Activated CD8-positive, alpha-beta memory T cell treated with anti-CD3 and anti-CD28 coated beads for 48 hours (primary cell): Measurements from ENCODE around the gene HLA-DPA1.
"Not testable (repeated sequence)": the region's sequence is repeated elsewhere in the genome, so short reads cannot be mapped to it uniquely, and the experiment has no call there.

ENCODE experiments used
- DNase-seq, 3 experiments: peaks; one replicate each; pipeline ENCODE4 v3.0.0-alpha.2; 2020; ENCODE audit warnings: low read depth in 2 of 3, low spot score in 2 of 3

HLA-DPA1 gene

DNA sequence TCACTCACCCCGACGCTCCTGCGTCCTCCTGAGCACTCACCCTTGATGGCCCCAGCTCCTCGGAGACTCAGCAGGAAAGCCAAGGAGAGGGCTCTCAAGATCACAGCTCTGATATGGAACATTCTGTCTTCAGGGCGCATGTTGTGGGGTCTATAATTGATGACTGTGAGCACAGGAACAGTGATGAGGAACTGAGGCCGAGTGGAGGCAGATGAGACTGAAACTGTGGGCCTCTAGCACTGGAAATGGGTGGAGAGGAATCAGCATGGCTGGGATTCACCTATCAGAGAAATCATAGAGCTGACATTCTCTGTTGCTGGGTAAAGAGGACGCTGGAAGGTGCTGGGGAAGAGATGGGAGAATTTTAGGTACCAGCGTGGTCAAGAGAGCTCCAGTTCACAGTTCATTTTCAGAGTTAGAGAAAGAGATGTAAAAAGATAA is at the start of gene HLA-DPA1:
TSS of gene HLA-DPA1 (minus strand) at position 219 of the 441 bp plus-strand sequence.
- no peak for DNase-seq

DNA sequence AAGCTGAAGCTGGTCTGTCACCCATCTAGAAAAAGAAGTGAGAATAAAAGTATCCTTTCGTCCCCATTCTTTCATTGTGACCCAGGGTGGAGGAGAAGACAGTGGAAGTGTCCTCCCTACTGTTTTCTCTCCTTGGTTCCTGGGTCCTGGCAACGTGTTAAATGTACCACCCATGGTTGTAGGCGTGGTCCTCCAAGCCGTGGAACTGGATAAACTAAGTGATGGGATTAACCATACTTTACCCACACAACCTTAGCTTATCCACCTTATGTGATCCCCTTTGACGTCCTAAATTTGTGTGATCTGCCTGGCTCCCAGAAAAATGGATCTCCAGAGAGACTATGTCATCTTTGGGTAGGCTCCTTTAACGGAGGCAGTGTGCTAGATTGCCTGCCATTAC is 49.7 kb upstream of the HLA-DPA1 start:
- no peak for DNase-seq

DNA sequence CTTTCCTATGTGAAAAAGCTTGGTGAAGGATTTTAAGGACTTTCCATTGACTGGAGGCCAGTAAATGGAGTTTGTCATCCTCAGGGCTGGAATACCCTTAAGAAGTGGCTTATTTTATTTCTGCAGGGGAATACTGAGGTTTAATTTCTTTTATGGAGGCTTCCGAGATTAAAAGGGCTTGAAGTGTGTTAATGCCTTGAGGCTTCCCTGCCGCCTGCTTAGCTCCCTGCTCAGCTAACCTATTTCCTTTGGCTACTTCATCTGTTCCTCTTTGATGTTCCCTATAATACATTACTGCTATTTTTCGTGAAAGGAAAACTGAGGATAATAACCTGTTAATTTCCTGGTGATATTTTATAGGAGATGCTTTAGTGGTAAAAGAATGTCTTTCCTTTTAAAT is 46.6 kb upstream of the HLA-DPA1 start:
- DNase-seq = no peak

DNA sequence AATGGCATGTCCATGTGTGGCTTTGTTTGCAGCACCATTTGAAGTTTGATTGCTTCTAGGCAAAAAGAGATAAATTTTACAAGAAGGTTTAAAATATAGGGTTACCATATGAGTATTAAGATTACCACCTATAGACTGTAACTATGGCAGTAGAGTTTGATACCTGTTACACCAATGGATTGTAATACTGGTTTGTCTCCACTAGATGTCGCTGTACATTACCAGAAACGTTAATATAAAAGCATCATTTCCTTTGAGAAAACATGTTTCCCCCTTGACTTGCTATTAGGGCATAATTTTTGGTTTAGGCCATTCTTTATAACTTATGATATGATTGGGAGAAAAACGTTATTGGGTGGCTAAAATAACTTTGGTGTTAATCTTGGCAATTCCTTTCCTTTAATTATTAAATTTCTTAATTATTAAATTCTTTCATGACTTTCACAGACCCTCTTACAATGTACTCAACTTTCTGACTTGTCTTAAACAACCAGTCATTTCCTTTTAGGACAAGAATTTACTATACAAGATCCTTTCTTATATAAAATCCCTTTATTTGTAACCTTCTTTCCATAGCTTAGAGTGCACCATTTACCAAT is 45.2 kb upstream of the HLA-DPA1 start:
- no peak for DNase-seq

DNA sequence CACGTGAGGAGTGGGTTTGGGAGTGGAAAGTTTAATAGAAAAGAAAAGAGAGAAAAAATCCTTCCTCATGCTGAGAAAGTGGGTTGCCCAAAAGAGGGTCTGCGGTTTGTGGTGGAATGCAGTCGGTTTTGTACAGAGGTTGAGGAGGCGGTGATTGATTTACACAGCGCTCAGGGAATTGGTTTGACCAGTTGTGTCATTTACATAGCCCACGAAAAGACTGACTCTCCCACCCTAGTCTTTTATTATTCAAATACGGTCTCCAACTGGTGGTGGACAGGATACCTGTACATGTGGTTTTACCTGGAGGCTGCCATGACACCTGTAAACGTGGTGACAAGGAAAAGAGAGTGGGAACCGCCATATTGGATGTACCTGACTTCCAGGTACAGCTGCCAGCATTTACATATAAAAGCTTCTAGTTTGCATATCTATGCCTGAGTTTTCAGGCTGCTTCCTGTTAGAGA is 44.4 kb upstream of the HLA-DPA1 start:
- no peak for DNase-seq

DNA sequence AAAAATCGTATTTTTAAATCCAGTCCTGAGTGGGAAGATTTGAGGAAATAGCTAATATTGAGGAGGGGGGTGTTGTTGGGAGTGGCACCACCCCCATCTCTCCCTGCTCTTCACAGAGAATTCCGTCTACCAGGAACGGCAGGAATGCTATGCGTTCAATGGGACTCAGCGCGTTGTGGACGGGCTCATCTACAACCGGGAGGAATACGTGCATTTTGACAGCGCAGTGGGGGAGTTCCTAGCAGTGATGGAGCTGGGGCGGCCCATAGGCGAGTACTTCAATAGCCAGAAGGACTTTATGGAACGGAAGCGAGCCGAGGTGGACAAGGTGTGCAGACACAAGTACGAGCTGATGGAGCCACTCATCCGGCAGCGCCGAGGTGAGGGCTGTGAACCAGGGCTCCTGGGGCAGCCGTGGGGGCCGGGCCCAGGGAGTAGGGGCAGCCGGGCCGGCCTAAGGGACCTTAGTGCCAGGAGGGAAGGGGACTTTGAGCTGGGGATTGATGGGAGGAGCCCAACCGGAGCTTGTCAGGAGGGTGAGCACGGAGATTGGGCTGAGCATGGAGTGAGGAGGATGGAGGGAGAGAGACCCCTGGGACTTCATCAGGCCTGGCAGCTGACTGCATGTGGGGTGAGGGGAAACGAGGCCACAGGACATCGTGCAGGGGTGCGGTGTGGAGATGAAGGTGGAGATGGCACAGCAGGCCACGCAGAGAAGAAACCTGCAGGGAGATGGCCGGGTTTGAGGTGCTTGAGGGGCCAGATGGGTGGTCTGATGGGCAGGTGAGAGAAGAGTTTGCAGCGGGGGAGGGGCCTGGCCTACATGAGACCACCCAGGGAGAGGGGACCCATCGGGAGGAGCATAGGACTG is 43.6 kb upstream of the HLA-DPA1 start:
- no peak for DNase-seq

DNA sequence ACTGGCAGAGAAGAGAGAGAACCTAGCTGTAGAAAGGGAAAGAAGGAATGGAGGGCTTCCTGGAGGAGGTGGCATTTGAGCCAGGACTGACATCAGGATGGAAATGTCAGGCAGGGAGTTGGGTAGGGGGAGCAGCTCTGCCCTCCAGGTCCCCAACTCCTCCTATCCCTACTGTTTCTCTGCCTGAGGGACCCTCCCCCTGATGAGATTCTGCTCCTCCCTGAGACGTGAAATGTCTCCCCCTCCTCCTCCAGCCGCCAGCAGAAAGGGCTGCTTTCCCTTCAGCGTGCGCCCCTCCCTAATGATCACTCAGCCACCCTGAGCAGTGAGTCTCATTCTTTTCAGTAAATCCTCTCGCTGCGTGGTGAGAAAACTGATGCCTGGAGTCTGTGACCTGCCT is 43.0 kb upstream of the HLA-DPA1 start:
- no peak for DNase-seq

DNA sequence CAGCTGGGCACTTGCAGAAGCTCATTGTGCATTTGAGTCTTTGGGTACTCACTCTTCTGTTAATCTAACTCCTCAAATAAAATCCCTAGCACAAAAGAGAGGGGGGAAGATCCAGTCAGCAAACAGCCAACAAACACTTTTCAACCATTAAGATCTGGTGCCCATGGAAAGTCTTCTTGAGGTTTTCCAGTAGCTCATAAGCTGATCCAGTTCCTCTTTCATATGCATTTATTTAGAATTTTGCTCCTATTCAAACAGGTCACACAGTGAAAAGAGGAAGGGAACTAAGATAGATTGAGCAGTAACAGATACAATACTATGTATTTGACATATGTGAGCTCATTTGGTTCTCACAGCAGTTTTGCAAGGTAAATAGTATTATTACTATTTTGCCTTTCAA is 41.0 kb upstream of the HLA-DPA1 start:
- no peak for DNase-seq

DNA sequence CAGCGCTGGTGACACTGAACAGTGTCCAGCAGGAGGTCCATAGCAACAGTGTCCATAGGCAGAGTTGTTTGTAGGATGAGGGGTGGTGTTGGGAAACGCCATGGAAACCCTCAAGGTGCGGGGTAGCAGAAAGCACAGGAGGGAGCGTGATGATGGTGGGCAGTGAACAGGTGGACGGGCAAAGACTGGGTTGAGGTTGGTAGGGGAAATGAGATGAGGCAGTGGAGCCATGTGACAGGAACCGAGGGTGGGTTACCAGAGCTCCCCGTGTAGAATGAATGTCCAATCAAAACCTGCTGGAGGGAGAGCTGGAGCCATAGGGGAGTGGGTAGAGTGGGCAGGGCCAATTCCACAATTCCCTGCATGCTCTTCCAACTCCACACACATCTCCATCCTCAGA is 40.3 kb upstream of the HLA-DPA1 start:
- no peak for DNase-seq

DNA sequence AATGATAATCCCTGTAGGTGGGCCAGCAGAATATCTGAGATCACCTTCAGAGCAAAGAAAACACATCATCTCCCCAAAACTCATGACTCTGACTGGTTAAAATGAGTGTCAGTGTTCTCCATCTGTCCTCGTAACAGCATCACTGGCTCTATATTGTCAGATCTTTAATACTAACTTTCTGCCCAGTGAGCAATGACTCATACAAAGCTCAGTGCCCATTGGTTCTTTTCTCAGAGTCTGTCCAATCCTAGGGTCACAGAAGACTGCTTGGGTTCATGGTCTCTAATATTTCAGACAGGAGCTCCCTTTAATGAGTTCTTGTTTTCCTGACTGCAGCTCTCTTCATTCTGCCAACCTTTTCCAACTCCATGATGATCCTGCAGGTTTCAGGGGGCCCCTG is 38.7 kb upstream of the HLA-DPA1 start:
- no peak for DNase-seq

DNA sequence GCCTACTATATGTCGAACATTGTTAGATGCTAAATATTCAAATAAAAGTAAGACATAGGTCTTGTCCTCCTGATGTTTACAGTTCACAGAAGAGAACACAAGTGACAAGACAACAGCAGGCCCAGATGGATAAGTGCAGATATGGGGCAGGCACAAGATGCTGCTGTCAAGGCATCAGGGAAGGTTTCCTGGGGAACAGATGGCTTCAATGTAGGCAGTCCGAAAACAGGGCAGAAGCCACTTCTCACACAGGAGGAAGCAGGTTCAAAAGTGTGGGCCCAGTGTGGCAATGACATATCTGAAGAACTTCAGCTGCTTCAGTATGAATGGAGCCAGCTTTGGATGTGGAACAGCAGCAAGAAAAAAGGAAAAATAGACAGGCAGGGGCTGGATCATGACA is 34.9 kb upstream of the HLA-DPA1 start:
- DNase-seq = no peak

DNA sequence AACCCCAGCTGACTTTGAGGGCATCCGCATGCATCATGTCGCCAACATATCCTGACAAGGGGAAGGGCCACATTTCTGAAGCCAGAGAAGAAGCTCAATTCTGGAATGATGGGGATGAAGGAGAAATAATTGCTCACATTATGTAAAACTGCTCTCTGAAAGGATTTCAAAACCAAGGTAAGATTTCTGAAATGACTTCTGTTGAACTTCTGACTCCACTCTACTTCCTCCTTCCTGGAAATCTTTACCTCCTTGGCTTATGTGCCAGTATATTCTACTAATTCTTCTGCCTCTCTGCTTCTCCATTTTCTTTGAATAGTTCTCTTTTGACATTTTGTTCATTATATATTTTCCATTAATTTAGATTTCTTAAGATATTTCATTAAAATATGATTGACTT is 34.2 kb upstream of the HLA-DPA1 start:
- DNase-seq = no peak

DNA sequence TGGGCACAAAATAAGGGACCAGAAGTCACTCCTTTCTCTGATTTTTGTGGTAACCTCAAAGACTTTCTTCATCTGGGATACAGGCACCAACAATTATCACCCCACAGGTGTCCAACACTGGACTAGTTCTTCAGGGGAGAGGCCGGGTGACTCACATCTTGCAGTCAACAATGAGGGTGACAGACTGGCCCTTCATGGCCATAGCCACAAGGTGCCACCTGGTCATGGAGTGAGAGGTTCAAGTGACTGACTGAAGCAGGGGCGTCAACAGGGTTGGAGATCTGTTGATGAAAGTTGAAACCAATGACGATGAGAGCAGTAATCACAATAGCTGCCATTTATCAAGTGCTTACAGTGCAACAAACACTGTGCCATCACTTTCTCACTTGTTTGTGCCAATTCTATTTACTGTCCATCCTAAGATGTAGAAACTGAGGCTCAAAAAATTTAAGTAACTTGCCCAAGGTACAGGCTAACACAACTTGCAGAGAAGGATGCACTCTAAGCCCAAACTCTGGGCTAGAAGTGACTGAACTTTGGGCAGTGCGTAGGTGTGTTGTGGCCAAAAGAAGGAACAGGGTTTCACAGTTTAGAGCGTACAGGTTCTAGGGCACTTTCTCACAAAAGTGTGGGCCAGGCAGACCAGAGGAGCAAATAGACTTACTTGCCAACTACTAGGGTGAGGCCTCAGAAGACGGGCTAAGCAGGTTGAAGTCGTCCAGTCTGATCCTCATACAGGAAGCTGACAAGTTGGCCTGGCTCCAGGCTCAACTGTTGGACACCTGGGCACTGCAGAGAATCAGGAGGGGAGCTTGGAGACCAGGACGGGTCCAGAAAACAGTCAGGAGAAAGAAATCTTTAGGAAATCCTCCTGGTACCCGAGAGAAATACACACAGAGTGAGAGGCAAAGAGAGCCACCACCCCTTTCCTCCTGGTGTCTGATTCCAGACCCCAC is 32.7 kb upstream of the HLA-DPA1 start:
- no peak for DNase-seq

DNA sequence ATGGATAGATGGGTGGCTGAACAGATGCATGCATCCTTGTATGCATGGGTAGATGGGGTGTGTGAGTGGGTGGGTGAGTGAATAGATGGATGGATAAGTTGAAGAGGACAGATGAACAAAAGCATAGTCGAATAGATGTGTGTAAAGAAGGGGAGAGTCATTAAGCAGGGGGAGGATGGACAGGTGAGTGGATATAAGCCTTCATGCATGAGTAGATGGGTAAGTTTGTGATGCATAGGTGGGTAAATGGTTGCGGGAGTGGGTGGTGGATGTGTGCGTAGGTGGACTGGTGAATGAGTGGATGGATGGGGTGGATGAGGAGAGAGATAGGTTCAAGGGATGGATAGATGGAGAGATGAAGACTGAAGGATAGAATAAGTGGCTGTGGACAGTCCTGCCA is 31.9 kb upstream of the HLA-DPA1 start:
- no peak for DNase-seq

DNA sequence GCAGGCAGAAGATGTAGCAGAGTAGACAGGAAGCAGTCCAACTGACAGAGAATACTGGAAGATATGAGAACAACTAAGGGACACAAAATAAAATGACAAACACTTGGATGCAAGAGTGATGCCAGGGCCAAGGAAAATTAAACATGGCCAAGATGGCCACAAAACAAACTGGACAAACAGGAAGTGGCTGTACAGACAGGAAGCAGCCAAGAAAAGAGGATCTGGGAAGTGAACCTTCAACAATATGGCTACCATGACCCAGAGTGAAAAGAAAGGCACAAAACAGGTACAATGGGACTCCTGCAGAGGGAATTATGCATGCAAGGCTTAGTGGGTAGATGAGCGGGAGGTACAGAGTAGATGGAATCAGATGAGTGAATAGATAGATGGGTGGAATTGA is 31.4 kb upstream of the HLA-DPA1 start:
- no peak for DNase-seq

DNA sequence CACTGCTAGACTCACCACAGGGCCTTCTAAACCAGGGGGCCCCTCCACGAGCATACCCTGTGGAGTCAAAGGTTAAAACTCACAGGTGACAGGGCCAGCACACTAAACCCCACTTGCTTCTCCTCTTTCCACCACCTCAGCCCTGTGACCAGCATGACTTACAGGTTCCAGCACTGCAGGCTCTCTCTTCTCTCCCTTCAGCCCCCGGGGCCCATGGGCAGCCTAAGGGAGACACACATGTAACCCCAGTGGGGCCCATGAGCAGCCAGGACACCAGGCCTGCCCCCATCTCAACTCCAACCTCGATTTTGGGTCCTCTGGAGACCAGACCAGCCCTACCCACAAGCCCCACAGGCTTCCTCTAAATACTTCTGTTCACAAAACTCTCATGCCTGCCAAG is 30.3 kb upstream of the HLA-DPA1 start:
- no peak for DNase-seq

DNA sequence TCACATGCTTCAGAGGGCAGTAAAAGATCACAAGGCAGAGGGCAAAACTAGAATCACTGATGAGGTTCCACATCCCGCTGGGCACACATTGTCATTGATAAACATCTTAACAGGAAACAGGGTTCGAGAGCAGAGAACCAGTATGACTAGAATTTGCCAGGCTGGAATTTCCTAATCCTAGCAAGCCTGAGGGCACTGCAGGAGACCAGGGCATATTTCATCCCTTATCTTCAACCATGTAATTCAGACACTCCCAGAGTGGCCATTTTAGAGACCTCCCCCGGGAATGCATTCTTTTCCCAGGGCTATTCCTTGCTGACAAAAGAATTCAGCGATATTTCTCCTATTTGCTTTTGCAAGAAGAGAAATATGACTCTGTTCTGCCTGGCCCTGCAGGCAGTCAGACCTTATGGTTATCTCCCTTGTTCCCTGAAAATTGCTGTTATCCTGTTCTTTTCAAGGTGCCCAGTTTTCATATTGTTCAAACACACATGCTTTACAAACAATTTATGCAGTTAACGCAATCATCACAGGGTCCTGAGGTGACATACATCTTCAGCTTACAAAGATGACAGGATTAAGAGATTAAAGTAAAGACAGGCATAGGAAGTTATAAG is 27.8 kb upstream of the HLA-DPA1 start:
- not testable (repeated sequence) for DNase-seq

DNA sequence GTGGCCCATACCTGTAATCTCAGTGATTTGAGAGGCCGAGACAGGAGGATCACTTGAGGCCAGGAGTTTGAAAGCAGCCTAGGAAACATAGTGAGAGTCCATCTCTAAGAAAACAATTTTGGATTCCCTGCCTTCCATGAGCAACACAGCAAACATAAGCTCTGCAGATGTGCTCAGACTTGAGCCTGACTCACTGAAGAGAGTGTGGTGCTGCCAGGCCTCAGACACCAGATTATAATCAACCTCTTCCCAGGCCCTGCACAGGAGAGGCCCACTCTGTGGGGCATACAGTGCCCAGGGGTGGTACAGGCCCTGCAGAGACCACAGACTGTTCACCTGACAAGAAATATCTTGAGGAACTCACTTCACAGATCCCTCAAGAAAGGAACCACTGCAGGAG is 22.2 kb upstream of the HLA-DPA1 start:
- DNase-seq = no peak

DNA sequence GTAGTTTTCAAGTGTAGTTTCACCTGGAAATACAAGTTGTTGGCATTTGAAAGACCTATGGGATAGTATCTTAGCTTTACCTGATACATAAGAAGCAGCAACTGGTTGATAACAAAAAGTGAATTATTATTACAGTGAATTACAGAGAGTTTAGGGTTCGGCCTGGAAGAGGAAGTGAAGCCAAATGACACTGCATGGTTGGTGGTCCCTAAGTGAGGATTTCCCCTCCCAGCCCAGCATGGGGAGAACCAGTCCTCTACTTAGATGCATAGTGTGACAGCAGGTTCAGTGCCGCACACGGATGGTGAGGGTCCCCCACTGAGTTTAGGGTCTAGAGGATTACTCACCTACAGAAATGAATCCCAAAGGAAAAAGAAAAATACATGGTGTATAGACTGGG is 20.4 kb upstream of the HLA-DPA1 start:
- no peak for DNase-seq

DNA sequence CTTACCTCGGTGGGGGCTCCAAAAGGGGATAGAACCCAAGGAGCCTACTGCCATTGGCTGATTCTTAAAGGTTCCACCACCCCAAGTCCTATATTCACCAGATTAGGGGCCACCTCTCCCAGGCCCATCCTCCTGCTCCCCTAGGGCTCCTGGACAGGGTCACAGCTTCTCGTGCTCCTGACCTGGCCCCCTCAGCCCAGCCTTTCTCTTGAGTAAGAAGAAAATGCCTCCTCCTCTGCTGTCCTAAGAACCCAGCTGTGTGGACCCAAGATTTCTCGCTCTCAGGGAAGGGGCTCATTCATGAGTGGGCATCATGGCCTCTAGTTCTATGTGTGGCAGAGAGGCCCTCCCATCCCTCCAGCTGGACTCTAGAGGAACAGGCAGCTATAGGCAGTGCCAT is 18.9 kb upstream of the HLA-DPA1 start:
- DNase-seq = no peak

DNA sequence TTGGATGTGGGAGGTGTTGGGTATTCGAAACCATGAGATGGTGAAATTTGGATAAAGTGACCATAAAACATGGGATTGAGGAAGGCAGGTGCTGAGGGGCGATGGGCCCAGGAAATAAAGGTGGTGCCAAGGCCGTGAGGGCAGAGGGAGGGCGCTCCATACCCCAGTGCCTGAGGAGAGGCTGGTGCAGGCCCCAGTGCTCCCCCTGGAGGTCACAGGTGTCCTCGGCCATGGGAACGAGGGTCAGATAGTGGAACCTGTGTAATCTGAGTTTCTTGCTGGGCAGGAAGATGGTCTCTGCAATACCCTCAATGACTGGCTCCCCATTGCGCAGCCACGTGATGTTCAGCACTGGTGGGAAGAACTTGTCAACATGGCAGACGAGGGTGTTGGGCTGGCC is 18.5 kb upstream of the HLA-DPA1 start:
- peak in 2 of 3 experiments; percentile 17 to 37 for DNase-seq
